Stimulated activated CD4-positive, alpha-beta T cell treated with anti-CD3 and anti-CD28 coated beads, Interleukin-1b, Interleukin-23, amount 100 ng/mL, for 4 hours (primary cell): ENCODE measurements around the gene HOXC12.

Source experiments
- DNase-seq, 2 donors: peaks; one replicate each; pipeline ENCODE4 v3.0.0-alpha.2; 2020; ENCODE audit warnings: low read depth in 2 of 2

Gene HOXC12

DNA sequence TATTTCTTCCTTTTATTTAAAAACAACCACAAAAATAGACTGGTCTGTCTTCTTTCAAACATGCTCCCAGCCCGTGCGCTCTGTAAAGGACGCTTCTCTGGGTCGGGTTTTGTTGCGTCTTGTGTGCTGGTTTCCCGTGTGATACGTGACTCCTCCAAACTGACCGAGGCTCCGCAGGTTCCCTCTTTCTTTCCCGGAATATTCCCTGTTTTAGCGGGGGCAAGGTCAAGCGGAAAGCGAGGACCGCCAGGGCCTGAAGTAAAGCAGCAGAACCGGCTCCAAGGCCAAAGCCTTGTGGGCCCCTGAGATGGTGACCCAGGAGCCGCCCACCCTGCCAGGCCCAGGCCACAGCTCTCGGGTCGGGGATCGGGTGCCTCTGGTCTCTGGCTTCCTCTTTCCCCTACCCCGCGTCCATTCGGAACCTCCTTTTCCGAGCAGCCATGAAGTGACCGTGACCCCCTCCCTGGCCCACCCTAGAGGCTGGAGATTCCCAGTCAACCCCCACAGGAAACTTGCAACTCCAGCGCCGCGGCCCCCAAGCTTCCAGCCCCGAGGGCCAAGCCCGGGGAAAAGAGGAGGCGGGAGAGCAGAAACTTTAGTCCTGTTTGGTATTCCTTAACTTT lies 29.4 kb downstream of the HOXC12 start:
- DNase-seq = no peak

DNA sequence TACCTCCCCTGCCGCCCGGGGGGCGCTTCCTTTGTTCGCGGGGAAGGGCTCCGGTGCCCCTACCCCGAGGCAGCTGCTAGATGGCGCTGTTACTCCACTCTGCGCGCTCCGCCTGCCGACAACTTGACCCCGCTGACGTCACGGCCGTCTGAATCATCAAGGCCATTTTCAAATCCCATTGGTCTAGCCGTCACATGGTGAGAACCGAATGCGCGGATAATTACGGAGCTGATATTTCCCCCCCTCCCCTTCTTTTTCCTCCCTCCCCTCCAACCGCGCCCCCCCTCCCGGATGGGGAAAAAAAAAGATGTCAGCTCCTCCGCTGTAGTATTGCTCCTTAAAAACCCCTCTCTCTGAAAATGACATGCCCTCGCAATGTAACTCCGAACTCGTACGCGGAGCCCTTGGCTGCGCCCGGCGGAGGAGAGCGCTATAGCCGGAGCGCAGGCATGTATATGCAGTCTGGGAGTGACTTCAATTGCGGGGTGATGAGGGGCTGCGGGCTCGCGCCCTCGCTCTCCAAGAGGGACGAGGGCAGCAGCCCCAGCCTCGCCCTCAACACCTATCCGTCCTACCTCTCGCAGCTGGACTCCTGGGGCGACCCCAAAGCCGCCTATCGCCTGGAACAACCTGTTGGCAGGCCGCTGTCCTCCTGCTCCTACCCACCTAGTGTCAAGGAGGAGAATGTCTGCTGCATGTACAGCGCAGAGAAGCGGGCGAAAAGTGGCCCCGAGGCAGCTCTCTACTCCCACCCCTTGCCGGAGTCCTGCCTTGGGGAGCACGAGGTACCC lies 30.4 kb downstream of the HOXC12 start, which contains the start of gene HOXC10:
Gene HOXC10 (plus strand): TSS at position 246 of the 791 bp plus-strand sequence. CDS start 114 bp downstream, at position 360.
- peak; percentile 54 to 78 for DNase-seq

DNA sequence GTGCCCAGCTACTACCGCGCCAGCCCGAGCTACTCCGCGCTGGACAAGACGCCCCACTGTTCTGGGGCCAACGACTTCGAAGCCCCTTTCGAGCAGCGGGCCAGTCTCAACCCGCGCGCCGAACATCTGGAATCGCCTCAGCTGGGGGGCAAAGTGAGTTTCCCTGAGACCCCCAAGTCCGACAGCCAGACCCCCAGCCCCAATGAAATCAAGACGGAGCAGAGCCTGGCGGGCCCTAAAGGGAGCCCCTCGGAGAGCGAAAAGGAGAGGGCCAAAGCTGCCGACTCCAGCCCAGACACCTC lies 30.9 kb downstream of the HOXC12 start:
- DNase-seq = no peak

DNA sequence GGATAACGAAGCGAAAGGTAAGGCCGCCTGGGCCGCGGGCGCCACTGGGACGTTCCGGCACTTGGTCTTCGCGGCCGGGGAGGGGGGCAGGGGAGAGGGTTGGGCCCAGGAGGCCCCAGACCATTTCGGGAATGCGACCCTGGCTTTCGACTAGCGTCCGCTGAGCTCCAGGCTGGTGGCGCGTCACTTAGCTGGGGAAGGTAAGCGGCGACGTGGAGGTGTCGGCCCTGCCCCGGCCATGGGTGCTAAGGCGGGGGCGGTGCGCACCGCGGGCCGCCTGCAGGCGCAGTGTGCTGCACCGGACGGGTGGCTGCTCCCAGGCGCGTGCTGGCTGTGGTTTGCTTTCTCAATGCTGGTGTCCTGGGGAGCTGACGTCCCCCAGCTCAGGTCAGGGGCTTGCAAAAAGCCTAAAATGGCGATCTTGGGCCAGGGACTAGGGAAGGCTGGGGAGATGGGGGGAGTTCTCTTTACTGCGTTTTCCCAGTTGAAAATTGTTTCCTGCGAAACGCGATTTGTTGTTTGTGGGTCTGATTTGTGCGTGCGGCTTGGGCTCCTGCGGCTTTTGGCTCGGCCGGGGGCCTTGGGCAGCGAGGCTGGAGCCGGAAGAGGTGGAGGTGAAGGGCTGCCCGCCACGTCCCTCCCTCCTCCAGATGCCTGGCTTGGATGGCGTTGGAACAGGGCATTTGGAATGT lies 31.4 kb downstream of the HOXC12 start:
- no peak for DNase-seq

DNA sequence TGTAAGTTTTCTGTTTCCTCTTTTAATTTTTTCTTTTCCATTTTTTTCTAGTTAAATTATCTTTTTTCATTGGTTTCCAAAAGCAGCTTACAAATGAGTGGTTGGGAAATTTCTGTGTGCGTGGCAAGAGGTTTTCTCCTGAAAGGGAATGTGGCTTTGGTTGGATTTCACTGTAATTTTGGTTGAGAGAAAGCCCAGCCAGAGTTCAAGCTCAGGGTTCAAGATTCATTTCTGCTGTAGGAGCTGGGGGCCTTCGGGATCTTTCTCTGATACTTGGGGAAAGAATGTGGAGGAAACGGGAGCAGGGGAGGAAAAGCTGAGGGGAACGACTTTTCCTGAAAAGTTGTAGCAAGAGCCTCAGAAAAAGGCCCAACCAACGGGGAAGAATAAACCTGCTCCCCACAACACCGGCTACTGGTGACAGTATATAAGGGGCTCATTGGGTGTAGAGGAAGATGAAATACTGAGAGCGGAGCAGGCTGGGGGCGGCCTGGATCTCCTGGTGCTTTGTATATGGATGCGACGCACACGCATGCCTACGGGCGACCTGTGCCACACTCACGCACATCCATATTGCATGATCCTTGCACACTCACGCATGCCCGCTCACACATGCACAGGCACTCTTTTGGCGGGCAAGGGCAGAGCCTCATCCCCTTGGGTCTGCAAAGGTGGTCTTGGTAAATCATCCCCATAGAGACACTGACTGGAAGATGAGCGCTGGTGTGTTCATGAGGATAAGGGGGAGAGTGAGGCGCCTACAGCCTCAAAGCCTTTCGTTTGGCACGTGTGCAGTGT lies 32.2 kb downstream of the HOXC12 start:
- no peak for DNase-seq

DNA sequence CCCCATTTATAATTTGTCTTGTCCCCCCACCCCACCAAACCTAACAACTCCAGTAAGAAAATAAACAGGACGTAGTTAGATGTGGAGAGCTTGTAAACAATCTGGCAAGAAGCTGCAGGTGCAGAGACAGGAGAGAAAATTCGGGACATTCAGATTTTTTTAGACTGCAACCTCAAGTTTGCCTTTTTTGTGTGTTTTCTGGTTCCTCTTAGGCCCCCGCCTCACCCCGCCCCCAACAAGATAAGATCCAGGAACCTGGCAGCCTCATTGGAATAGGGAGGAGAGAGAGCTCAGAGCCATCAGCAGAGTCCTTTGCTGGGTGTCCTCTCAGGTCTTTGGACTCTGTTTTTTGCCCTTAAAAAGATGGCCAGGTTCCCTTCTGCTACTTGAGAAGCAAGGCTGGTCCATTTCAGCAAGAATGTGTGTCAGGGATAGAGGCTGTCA lies 33.1 kb downstream of the HOXC12 start:
- DNase-seq = no peak

DNA sequence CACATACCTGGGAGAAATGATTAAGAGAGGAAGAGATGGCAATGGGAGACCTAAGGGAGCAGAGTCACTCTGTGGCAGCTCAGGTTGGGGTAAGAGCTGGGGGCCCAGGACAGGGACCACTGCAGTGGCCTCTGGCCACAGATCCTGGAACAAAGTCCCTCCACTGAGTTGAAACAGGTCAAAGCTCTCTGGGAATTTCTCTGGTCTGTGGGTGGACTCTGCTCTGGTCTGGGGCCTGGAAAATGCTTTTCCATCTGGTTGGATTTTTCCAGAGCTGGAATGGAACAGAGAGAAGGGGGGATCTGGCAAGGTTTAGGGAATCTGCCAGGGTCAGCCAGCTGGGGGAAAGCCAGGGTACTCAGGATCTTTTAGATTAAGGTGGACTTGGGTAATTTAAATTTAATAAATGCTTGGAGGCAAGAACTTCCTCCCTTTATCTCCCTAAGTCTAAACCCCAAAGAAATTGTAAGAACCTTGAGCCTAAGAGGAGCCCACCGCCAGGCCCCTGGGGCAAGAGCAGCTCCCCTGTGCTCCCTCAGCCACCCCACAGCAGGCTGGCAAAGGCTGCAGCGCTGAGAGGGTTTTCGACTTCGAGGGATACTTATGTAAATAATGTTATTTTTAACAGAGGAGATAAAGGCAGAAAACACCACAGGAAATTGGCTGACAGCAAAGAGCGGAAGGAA lies 34.0 kb downstream of the HOXC12 start:
- DNase-seq = no peak

DNA sequence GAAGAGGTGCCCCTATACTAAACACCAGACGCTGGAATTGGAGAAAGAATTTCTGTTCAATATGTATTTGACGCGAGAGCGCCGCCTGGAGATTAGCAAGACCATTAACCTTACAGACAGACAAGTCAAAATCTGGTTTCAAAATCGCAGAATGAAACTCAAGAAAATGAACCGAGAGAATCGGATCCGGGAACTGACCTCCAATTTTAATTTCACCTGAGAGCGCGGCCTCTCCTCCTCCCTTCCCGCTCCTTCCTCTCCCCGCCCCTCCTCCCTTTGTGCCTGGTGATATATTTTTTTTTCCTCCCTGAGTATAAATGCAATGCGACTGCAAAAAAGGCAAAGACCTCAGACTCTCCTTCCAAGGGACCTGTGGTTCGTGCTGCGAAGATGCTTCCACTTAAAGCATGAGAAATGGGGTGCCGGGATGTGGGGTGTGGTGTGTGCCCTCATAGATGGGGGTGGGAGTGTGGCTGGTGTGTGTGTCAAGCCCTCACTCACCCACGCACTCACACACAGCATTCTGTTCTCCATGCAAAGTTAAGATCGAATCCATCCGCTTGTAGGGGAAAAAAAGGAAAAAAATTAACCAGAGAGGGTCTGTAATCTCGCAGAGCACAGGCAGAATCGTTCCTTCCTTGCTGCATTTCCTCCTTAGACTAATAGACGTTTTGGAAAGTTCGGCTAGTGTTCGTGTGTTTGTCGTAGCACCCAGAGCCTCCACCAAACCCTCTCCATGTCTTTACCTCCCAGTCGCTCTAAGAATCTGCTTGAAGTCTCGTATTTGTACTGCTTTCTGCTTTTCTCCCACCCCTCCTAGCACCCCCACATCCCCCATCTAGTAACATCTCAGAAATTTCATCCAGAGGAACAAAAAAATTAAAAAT lies 34.8 kb downstream of the HOXC12 start:
- no peak for DNase-seq

DNA sequence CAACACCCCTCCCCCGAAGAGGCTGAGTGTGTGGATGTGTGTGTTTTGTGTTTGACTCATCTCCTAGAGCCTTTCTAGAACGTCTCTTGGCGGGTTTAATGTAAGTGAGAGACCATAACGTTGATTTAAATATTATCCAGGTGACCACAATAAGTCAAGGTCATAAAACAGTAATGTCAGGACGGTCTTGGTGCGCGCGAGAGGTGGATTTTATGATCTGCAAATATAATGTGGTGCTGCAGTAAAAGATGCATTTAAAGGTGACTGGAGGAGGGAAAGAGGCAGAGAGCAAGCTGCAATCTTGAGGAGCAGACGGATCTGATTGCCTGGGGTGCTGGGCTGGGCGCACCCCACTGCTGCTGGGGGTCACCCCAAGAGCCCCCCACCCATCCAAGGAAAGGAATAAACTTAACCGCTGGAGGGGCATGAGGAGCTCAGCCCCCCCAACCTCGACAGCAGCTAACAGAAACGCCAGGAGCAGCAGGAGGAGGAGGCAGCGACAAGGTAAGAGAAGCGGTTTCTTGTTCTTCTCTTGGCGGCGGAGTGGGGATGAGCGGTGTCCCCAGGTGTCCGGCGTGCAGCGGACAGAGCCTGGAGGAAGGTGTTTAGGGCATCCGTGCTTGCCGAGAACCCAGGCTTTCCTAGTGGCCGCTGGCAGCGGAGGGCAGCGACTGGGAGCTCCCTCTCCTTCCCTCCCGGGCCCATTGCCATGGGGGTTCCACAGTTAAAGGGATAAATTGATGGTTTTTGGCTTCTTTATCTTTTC lies 35.8 kb downstream of the HOXC12 start:
- DNase-seq = no peak

DNA sequence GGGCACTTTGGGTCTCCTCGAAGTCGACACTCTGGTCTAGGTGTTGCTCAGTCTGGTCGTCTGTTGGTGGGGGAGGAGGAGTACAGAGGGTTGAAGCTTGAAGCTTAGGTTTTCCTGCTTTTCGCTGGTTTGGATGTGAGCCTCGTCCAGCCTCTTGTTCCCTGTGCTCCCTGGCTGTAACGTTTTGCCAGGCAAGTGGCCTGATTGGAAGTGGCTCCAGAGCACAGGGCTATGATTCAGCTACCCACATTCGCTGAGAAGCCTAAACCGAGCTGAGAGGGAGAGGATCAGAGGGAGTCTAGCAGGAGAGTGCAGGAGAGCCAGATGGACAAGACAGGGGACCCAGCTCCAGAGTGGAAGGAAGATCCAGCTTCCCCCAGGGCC lies 36.4 kb downstream of the HOXC12 start:
- no peak for DNase-seq

DNA sequence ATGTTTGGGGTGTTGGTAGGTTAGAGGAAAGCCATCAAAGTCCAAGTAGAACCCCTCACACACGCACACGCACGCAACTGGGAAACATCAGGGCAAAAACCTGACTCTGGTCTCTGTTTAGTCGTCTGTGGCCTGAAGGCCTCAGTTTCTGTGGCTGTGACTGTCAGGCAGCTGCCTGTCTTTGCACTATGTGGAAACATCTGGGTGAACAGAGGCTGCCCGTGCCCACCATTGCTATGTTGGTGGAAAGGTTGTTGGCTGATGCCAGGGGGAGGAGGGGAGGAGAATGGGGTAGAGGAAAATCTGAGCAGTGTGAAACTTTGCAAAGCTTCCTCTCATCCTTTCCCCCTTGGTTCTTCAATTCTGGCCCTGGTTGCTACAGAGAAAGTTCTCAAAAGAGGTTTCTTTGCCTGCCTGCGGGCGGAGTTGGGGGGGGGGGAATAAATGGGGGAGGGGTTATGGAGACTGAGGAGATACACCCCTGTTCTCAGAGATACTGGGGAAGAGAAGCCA lies 37.7 kb downstream of the HOXC12 start:
- DNase-seq = no peak

DNA sequence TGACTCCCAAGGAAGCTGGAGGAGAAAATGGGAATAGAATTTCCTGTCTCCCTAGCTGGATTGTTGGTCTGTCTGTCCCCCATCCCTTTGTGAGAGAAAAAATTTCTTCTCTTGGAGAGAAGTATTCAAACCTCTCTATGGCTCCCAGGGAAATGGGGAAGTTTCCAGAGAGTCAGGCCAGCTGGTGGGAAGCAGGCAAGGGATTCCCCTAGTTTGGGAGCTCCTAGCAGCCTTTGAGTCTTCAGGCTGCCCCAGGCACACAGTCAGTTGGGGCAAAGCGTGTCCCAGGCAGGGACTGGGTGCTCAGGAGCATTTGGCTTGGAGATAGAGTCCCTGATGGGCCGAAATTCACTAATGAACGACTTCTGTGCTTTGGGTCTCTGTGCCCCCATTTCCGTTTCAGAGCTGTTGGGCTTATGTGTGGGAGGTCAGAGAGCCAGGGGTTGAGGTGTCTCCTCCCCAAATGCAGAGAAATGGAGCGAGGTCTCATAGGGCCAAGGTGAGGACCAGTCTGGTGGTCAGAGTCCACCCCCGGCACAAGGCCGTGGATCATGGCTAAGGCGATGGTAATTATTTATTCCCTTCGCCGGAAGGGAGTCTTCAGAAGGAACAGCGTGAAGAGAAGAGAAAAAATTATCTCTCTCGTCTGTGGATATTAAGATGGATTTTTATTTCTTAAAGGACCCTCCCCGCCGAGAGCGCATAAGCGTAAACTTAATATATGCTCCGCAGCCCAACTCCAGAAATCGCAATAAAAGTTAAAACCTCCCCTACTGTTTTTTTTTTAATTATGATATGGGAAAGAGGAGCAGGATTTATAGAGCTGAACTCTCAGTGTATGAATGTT lies 38.7 kb downstream of the HOXC12 start:
- no peak for DNase-seq

DNA sequence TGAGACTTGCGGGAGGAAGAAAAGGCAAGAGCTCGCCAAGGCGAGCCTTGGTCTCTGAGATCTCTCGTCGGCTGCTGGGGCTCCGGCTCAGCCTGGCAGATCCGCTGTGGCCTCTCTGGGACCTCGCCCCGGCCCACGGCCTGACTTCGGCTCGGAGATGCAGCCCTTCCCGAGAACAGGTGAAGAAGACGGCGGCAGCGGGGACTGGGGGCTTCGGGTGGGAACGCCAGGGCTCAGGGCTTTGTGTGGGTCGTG lies 39.2 kb downstream of the HOXC12 start:
- DNase-seq = no peak

DNA sequence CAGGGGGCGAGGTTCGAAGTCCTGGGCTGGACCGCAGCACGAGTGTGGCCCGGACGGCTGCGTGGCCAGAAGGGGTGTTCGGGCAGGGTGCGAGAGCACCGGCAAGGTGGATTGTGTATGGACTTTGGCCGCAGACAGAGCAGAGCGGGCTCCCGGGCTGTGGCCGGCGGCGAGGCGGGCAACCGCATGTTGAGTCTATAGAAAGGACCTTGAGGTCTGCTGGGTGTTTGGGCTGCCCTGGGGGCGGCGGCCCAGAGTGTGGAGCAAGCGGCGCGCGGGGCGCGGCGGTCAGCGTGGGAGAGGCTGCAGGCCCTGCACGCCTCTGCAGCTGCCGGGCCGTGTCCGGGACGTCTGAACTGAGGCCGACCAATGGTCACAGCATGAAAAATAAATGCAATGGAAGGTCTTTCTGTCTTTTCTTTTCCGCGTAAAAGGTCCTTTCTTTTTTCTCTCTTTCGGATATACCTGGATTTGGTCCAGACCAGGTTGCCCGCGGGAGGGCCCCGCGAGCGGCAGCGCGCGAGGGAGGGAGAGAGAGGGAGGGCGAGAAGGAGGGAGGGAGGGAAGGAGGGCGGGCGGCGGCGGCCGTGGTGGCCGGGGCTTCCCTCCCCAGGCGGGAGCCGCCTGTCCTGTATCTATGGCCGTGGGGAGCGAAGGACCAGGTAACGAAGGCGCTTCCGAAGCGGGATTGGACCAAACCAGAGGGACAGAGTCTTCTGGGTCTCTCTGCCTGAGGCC lies 39.7 kb downstream of the HOXC12 start:
- no peak for DNase-seq

DNA sequence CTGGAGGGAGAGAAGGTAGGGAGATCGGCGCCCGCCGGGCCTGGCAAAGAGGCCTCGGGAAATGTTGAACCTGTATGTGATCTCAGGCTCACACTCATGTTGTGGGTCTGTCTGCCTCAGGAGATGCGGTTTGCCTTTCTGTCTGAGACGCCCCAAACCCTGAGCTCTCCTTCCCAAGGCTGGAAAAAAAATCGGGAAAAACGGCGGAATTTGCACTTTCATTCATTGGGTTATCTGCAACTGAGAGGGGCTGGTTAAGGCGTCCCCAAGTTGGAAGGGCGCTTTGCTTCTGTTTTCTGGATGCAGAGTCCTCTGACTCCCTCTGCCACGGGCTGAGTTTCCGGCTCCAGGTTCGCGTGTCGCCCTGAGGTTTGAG lies 40.3 kb downstream of the HOXC12 start:
- DNase-seq = no peak

DNA sequence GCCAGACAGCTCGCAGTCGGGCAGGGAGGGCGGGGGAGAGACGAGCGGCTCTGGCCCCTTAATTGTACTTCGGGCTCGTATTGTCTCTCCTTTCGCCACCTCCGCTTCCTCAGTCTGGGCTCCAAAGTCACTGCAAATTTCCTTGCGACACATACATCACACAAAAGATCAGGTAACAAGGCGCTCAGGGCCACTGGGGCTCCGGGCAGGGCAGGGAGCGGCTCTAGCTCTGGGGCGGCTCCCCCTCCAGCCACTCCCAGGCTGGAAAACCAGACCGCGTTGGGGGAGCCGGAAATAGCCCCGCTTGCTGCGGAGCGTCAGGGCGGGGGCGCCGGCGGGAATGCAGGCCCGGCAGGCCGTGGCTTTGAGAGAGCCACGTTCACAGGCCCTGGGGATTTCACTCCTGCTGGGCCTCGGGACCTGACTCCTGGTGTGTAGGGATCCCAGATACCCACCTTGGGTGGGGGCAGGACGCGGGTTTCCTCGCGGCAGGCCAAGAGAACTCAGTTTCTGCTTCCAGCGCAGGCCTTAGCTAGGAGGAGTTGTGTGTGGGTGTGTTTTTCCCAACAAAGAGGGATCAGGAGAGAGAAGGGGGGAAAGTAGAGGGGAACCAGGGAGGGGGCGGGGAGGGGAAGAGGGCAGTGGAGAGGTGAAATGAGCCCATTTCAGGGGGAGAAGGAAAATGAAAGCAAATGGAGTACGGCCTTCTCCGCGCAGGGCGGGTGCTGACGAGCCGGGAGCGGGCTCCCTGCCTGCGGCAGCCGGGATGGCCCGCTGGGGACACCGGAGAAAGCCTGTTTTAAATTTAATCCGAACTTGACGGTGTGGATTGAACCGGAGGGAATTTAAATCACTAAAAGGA lies 40.9 kb downstream of the HOXC12 start:
- DNase-seq = no peak
